ENCODE measurements around the gene HTRA3. TPM values are rescaled to one million over a fixed set of nuclear protein-coding genes. Genes with fewer than 3 reads are reported as not detected.

HTRA3 gene
- total and polyA plus RNA-seq, 4 donors = 0.36 to 1.2 (median 1.1) TPM

GRCh38 chr4:8229331-8229975 is 40.1 kb upstream of the HTRA3 start:
- TF ChIP-seq GABPA (IDR thresholded peaks at IDR 0.05 in 1 of 2, conservative IDR thresholded peaks at IDR 0.05 in 1 of 2) (no peak), RXRA (IDR thresholded peaks at IDR 0.05) (no peak), HNF4G (IDR thresholded peaks at IDR 0.05) (no peak), SP1 (IDR thresholded peaks at IDR 0.05) (no peak), FOXA1 (IDR thresholded peaks at IDR 0.05) (no peak), NR2F2 (IDR thresholded peaks at IDR 0.05) (no peak), HNF4A (conservative IDR thresholded peaks at IDR 0.05) (no peak), FOXA2 (IDR thresholded peaks at IDR 0.05) (no peak), CTCF (IDR thresholded peaks at IDR 0.05; ENCODE audit: low read depth, low read length, missing input control) (no peak), EGR1 (IDR thresholded peaks at IDR 0.05; ENCODE audit: low read depth in 2 of 2) (no peak), JUND (IDR thresholded peaks at IDR 0.05) (no peak), TAF1 (conservative IDR thresholded peaks at IDR 0.05) (no peak), RAD21 (IDR thresholded peaks at IDR 0.05) (no peak)
- TF ChIP-seq, protein P1, sequence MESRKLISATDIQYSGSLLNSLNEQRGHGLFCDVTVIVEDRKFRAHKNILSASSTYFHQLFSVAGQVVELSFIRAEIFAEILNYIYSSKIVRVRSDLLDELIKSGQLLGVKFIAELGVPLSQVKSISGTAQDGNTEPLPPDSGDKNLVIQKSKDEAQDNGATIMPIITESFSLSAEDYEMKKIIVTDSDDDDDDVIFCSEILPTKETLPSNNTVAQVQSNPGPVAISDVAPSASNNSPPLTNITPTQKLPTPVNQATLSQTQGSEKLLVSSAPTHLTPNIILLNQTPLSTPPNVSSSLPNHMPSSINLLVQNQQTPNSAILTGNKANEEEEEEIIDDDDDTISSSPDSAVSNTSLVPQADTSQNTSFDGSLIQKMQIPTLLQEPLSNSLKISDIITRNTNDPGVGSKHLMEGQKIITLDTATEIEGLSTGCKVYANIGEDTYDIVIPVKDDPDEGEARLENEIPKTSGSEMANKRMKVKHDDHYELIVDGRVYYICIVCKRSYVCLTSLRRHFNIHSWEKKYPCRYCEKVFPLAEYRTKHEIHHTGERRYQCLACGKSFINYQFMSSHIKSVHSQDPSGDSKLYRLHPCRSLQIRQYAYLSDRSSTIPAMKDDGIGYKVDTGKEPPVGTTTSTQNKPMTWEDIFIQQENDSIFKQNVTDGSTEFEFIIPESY (IDR thresholded peaks at IDR 0.05) = no peak
- TF ChIP-seq, protein P2, sequence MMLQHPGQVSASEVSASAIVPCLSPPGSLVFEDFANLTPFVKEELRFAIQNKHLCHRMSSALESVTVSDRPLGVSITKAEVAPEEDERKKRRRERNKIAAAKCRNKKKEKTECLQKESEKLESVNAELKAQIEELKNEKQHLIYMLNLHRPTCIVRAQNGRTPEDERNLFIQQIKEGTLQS (IDR thresholded peaks at IDR 0.05) = no peak
- TF ChIP-seq, protein P3, sequence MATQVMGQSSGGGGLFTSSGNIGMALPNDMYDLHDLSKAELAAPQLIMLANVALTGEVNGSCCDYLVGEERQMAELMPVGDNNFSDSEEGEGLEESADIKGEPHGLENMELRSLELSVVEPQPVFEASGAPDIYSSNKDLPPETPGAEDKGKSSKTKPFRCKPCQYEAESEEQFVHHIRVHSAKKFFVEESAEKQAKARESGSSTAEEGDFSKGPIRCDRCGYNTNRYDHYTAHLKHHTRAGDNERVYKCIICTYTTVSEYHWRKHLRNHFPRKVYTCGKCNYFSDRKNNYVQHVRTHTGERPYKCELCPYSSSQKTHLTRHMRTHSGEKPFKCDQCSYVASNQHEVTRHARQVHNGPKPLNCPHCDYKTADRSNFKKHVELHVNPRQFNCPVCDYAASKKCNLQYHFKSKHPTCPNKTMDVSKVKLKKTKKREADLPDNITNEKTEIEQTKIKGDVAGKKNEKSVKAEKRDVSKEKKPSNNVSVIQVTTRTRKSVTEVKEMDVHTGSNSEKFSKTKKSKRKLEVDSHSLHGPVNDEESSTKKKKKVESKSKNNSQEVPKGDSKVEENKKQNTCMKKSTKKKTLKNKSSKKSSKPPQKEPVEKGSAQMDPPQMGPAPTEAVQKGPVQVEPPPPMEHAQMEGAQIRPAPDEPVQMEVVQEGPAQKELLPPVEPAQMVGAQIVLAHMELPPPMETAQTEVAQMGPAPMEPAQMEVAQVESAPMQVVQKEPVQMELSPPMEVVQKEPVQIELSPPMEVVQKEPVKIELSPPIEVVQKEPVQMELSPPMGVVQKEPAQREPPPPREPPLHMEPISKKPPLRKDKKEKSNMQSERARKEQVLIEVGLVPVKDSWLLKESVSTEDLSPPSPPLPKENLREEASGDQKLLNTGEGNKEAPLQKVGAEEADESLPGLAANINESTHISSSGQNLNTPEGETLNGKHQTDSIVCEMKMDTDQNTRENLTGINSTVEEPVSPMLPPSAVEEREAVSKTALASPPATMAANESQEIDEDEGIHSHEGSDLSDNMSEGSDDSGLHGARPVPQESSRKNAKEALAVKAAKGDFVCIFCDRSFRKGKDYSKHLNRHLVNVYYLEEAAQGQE (IDR thresholded peaks at IDR 0.05) = no peak
- TF ChIP-seq, protein P4, sequence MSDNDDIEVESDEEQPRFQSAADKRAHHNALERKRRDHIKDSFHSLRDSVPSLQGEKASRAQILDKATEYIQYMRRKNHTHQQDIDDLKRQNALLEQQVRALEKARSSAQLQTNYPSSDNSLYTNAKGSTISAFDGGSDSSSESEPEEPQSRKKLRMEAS (IDR thresholded peaks at IDR 0.05) = no peak
- peak overlapping the region; percentile 11 to 68 for H3K27ac ChIP-seq (ENCODE audit: low read depth in 1 of 2, low read length in 2 of 2)
- H3K36me3 ChIP-seq (ENCODE audit: control insufficient read depth in 4 of 4, insufficient read depth in 3 of 4, low read depth in 1 of 4, low read length in 3 of 4) = peaks cover 2 to 35% (median 24%) of the 10 kb centered on the region in 4 donors
- no peaks in the 10 kb centered on the region for H3K27me3 ChIP-seq (ENCODE audit: control insufficient read depth in 4 of 4, insufficient read depth in 4 of 4, low read length in 3 of 4)
- peaks cover 2 to 18% (median 13%) of the 10 kb centered on the region in 4 donors for H3K4me1 ChIP-seq (ENCODE audit: control insufficient read depth in 4 of 4, insufficient read depth in 4 of 4, low read length in 3 of 4)
- DNase-seq (ENCODE audit: low spot score) = no peak
- H3K9me3 ChIP-seq (ENCODE audit: control insufficient read depth in 4 of 4, low read length in 3 of 4) = no peaks in the 10 kb centered on the region
- H3K9ac ChIP-seq (ENCODE audit: low read depth in 1 of 2, low read length in 2 of 2) = no peak overlapping the region
- no peak overlapping the region for H3K4me3 ChIP-seq (ENCODE audit: low read depth in 1 of 3, low read length in 3 of 3)
- 92% methylated on average over 17 of the region's 17 CpGs for WGBS

All from liver (tissue), 9 donors.